Caco-2 (cell line): ENCODE data around the gene FHOD1. TPM values are rescaled to one million over a fixed set of nuclear protein-coding genes. Genes with fewer than 3 reads are reported as not detected.

Experiments
- BruUV-seq: library from RNA; stranded (reverse); fragments of 400-500 nt; replicated peaks from 2 replicates; lab custom pipeline; 2021; lab: Mats Ljungman, UMichigan
- CTCF ChIA-PET: fragments of 300-600 bp; sonication (Branson Sonifier 250); formaldehyde crosslinking; loops from one replicate; lab custom pipeline; 2022; ENCODE audit warnings: antibody characterized with exemption; lab: Charles Lee
- POLR2A ChIA-PET: fragments of 300-600 bp; sonication (Branson Sonifier 250); formaldehyde crosslinking; loops from one replicate; lab custom pipeline; 2022; ENCODE audit warnings: antibody characterized with exemption; lab: Charles Lee
- DNase-seq, 2 experiments: peaks; one replicate each; pipeline versions ENCODE4 v3.0.0 to v3.0.0-alpha.2; 2020 to 2022
- H3K27me3 ChIP-seq: replicated peaks from 2 replicates; pipeline ENCODE4 v1.6.0; 2011; ENCODE audit warnings: low read length; ENCODE audit not compliant: control insufficient read depth, insufficient read depth
- H3K36me3 ChIP-seq: 2 replicates; pipeline ENCODE4 v1.5.1; 2011; ENCODE audit warnings: low read length; ENCODE audit not compliant: control insufficient read depth, insufficient read depth
- H3K4me1 ChIP-seq: fragments of 250-450 bp; sonication (Bioruptor Pico); 2 replicates; pipeline ENCODE4 v1.5.1; 2020; ENCODE audit warnings: mild to moderate bottlenecking
- H3K4me3 ChIP-seq: 2 replicates; pipeline ENCODE4 v1.5.1; 2011; ENCODE audit warnings: low read depth, mild to moderate bottlenecking, control low read depth, low read length
- H3K9me3 ChIP-seq: fragments of 250-450 bp; sonication (Bioruptor Pico); 2 replicates; pipeline ENCODE4 v1.5.1; 2020; ENCODE audit warnings: mild to moderate bottlenecking, moderate library complexity
- H3K27ac Mint-ChIP-seq: one replicate; pipeline ENCODE4 v1.8.0; 2022; ENCODE audit warnings: mixed read lengths; ENCODE audit not compliant: unreplicated experiment
- H3K27me3 Mint-ChIP-seq: one replicate; pipeline ENCODE4 v1.8.0; 2022; ENCODE audit warnings: mixed read lengths; ENCODE audit not compliant: insufficient read depth, unreplicated experiment
- H3K36me3 Mint-ChIP-seq: one replicate; pipeline ENCODE4 v1.8.0; 2022; ENCODE audit warnings: mild to moderate bottlenecking, mixed read lengths; ENCODE audit not compliant: insufficient read depth, unreplicated experiment
- H3K4me1 Mint-ChIP-seq: one replicate; pipeline ENCODE4 v1.8.0; 2022; ENCODE audit warnings: low read depth, mixed read lengths; ENCODE audit not compliant: unreplicated experiment
- H3K4me3 Mint-ChIP-seq: one replicate; pipeline ENCODE4 v1.8.0; 2022; ENCODE audit warnings: mild to moderate bottlenecking, moderate library complexity, mixed read lengths; ENCODE audit not compliant: unreplicated experiment
- H3K9me3 Mint-ChIP-seq: one replicate; pipeline ENCODE4 v1.8.0; 2022; ENCODE audit warnings: mixed read lengths; ENCODE audit not compliant: unreplicated experiment
- CTCF ChIP-seq, 2 experiments: fragments of 200-600 bp in 1 of 2; IDR thresholded peaks; 1 replicate in 1 of 2; 2 replicates in 1 of 2; pipeline versions ENCODE4 v1.5.1 to v1.8.0; 2011 to 2022; ENCODE audit warnings: antibody characterized with exemption in 1 of 2, control low read depth in 1 of 2, inconsistent platforms in 1 of 2, low read depth in 1 of 2, low read length in 1 of 2, mild to moderate bottlenecking in 1 of 2, moderate library complexity in 1 of 2; ENCODE audit not compliant: insufficient read depth in 1 of 2, severe bottlenecking in 1 of 2, unreplicated experiment in 1 of 2
- intact Hi-C: fragments of 100-400 bp; cut with micrococcal nuclease; formaldehyde crosslinking; loops from one replicate; pipeline ENCODE4 v1.10.0; 2022; ENCODE audit not compliant: unreplicated experiment
- total RNA-seq: library from RNA; stranded (reverse); gene quantifications from 2 replicates; pipeline ENCODE4 v1.2.3, GENCODE V29; 2022

FHOD1 gene
- total RNA-seq, 1 experiment from 2014 or later, result 69.0 TPM

GRCh38 chr16:67191411-67191994 is 55.8 kb downstream of the FHOD1 start:
- no peak for DNase-seq
- Histone ChIP-seq H3K36me3 (peaks cover 11% of the 10 kb centered on the region), H3K4me3 (peak overlapping the region; percentile 90), H3K9me3 (no peaks in the 10 kb centered on the region), H3K4me1 (peaks cover 22% of the 10 kb centered on the region), H3K27me3 (no peaks in the 10 kb centered on the region)
- intact Hi-C loops, result no loop called here
- no TSS peak for BruUV-seq
- Mint-ChIP-seq H3K27ac (peak overlapping the region; percentile 54), H3K4me3 (peak overlapping the region; percentile 77), H3K9me3 (no peaks in the 10 kb centered on the region), H3K36me3 (peaks cover 41% of the 10 kb centered on the region), H3K4me1 (peaks cover 18% of the 10 kb centered on the region), H3K27me3 (no peaks in the 10 kb centered on the region)
- ChIA-PET POLR2A (no interaction called here), CTCF (no interaction called here)
- no peak for TF ChIP-seq CTCF (IDR thresholded peaks at IDR 0.05; ENCODE audit: insufficient read depth in 1 of 2, low read depth in 1 of 2, low read length in 1 of 2, severe bottlenecking in 1 of 2, unreplicated experiment in 1 of 2)

- H3K27me3 Mint-ChIP-seq, result no peaks in the 10 kb centered on the region
- Histone ChIP-seq H3K4me1 (peaks cover 26% of the 10 kb centered on the region), H3K4me3 (no peak overlapping the region), H3K36me3 (peaks cover 9% of the 10 kb centered on the region), H3K27me3 (no peaks in the 10 kb centered on the region), H3K9me3 (no peaks in the 10 kb centered on the region)
- peaks cover 33% of the 10 kb centered on the region for H3K36me3 Mint-ChIP-seq
- H3K27ac Mint-ChIP-seq, result peak overlapping the region; percentile 54
- POLR2A ChIA-PET, result no interaction called here
- intact Hi-C loops, result no loop called here
- no peak for DNase-seq
- no TSS peak for BruUV-seq
- peaks cover 10% of the 10 kb centered on the region for H3K4me1 Mint-ChIP-seq
- H3K4me3 Mint-ChIP-seq, result peak overlapping the region; percentile 77
- TF ChIP-seq CTCF (IDR thresholded peaks at IDR 0.05; ENCODE audit: insufficient read depth in 1 of 2, low read depth in 1 of 2, low read length in 1 of 2, severe bottlenecking in 1 of 2, unreplicated experiment in 1 of 2), result no peak
- no peaks in the 10 kb centered on the region for H3K9me3 Mint-ChIP-seq
- CTCF ChIA-PET, result no interaction called here
Observed at GRCh38 chr16:67190448-67191399, 56.6 kb downstream of the FHOD1 start.

GRCh38 chr16:67190041-67190440 is 57.2 kb downstream of the FHOD1 start, which contains the start of gene EXOC3L1:
EXOC3L1 (minus strand) TSS chr16:67190136; CDS start chr16:67189676, 460 bp downstream.
- Histone ChIP-seq H3K36me3 (peaks cover 9% of the 10 kb centered on the region), H3K9me3 (no peaks in the 10 kb centered on the region)
- no peak within 1 kb of the TSS for H3K27ac Mint-ChIP-seq

More at GRCh38 chr16:67190041-67190440, 57.2 kb downstream of the FHOD1 start, which contains the start of gene EXOC3L1:
- Mint-ChIP-seq H3K4me3 (no peak within 1 kb of the TSS), H3K27me3 (peaks cover 3% of the 10 kb centered on the region), H3K9me3 (no peaks in the 10 kb centered on the region), H3K36me3 (peaks cover 33% of the 10 kb centered on the region), H3K4me1 (peaks cover 14% of the 10 kb centered on the region)
- DNase-seq, result no peak
- intact Hi-C loops, result no loop called here
- peaks cover 33% of the 10 kb centered on the region for H3K4me1 ChIP-seq
- no TSS peak for BruUV-seq
- no peaks in the 10 kb centered on the region for H3K27me3 ChIP-seq
- no peak for TF ChIP-seq CTCF (IDR thresholded peaks at IDR 0.05; ENCODE audit: insufficient read depth in 1 of 2, low read depth in 1 of 2, low read length in 1 of 2, severe bottlenecking in 1 of 2, unreplicated experiment in 1 of 2)
- CTCF ChIA-PET, result no interaction called here
- POLR2A ChIA-PET, result no interaction called here
- H3K4me3 ChIP-seq, result no peak within 1 kb of the TSS
